GM19455 (cell line): Measurements from ENCODE around the gene MCU.
"Not testable (repeated sequence)": the region's sequence is repeated elsewhere in the genome, so short reads cannot be mapped to it uniquely, and the experiment has no call there.

Experiments
- ATAC-seq: cut with Tn5 transposase; IDR thresholded peaks from one replicate; pipeline ENCODE4 v1.9.1; 2021; ENCODE audit not compliant: unreplicated experiment

The MCU gene

GRCh38 chr10:72727130-72727529 is 35.2 kb downstream of the MCU start:
- ATAC-seq = no peak

GRCh38 chr10:72728462-72728861 is 36.5 kb downstream of the MCU start:
- ATAC-seq = no peak

DNA sequence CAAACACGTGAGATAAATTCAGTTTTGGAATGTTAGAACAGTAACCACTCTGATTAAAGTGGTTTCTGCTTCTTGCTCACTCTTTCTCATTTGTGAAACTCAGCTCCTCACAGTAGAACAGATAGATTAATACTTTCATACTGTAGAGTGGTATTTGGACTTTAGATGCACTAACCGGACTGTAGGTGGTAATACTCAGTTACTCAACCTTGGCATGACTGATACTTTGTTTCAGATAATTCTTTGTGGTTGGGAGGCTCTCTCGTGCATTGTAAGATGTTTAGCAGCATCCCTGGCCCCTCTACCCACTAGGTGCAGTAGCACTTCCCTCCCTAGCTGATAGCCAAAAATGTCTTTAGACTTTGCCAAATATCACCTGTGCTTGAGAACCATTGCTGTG is 37.6 kb downstream of the MCU start:
- peak; percentile 59 for ATAC-seq

GRCh38 chr10:72730479-72730878 is 38.5 kb downstream of the MCU start:
- ATAC-seq = no peak

GRCh38 chr10:72731916-72732419 is 40.0 kb downstream of the MCU start:
- no peak for ATAC-seq

DNA sequence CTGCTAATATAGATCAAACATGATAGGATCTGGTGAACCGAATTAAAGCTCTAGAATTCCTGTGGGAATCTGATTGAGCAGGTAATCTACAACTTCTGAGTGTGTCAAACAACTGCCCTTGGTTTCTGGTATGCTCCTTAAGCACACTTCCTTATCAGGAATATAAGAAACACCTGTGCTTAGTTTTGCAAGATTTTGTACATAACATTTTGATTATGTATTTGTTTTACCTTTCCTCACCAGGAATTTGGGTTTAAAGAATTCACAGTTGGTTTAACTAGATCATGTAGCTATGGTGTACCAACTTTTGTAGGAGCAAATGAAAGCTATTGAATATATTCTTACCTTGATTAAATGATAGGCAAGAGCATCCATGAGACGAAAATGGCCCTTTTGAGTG is 40.6 kb downstream of the MCU start:
- no peak for ATAC-seq

- no peak for ATAC-seq
Measured at GRCh38 chr10:72733989-72734388, 42.0 kb downstream of the MCU start.

DNA sequence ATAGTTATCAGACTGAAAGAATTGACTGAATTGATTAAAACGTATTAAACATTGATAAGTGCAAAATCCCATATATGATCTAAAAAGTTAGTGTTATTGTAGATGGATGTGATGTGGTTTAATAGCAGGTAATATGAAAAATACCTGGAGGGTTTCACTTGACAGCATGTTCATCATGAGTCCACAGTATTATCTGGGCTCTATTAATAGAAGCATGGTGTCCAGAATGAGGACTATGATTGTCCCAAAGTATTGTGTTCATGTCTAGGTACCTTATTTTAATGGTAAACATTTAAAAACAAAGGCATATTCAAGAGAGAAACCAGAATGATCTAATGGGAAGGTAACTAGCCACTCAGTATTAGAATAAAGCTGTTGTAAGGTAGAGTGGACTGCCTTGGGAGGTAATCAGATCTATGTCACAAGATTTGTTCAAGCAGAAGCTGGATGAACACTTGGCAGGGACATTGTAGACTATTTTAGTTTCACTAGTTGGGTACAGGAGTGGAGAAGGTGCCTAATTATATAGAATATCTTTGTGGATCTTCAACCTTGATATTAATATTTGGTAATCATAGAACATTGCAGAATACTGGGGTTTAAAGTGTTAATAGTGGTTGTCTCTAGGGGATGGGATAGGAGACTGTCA is 43.5 kb downstream of the MCU start:
- ATAC-seq = no peak

- no peak for ATAC-seq
Measured at GRCh38 chr10:72736176-72736827, 44.4 kb downstream of the MCU start.

GRCh38 chr10:72736828-72737220 is 44.9 kb downstream of the MCU start:
- no peak for ATAC-seq

GRCh38 chr10:72737357-72737756 is 45.4 kb downstream of the MCU start:
- ATAC-seq = not testable (repeated sequence)

DNA sequence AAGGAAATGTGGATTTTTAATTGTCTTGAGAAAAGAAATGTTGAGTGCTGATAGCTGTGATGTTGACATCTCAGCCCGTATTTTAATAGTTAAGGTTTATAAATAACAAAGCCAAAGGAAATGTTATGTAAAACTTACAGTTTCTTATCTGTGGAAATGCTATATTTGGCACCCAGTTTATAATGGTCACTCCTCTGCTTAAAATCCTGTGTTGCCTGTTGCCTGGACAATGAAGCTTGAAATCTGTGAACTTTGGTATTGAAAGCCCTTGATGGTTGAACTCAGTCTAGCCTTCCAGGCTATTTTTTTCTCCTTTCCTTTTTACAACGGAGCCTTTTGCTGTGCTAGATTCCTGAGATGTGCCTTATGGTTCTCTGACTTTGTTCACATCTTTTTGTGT is 46.5 kb downstream of the MCU start:
- ATAC-seq = no peak

DNA sequence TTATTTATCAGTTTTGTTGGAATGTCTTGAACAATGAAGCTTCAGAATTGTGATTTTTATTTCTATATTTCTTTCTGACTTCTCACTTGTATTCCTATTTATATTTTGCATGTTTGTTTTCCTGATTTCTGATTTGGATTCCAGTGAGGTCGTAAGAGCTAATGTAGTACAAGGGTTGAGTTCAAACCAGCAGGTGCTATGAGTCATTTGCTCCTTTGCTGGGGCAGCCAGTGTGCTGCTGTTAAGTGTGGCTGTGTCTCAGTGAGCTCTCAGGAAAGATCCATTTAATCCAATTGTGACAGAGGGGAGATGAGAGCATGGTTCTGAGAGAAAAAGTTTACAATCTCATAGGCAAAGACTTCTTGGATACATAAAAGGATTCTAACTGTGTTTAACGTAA is 48.6 kb downstream of the MCU start:
- ATAC-seq = no peak

DNA sequence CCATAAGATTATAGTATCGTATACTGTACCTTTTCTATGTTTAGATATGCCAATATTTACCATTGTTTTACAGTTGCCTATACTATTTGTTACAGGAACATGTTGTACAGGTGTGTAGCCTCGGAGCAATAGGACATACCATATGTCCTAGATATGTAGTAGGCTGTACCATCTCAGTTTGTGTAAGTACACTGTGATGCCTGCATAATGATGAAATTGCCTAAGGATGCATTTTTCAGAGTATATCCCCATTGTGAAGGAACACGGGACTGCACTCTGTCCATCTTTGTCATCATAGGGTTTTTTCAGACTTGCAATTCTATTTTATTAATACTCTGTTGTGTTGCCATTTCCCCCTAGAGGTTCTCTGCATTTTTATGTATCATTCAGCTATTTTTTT is 50.1 kb downstream of the MCU start:
- no peak for ATAC-seq

DNA sequence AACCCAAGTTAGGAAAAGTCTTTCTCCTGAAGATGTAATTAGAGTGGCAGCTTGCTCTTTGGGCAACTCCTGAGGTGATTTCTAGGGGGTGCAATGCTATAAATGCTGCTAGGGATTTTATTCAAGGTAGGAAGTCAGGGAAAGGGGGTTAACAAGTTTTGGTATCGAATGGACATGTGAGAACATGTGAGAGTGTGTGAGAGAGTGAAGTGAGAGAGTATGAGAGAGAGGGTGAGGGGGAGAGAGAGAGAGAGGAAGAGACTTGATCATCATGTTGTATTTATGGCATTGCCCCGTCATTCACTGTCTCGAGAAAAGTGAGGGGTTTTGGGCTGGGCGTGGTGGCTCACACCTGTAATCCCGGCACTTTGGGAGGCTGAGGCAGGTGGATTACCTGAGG is 50.9 kb downstream of the MCU start:
- no peak for ATAC-seq

GRCh38 chr10:72744566-72744965 is 52.6 kb downstream of the MCU start:
- no peak for ATAC-seq

- no peak for ATAC-seq
Measured at GRCh38 chr10:72746426-72747363, 54.8 kb downstream of the MCU start.

DNA sequence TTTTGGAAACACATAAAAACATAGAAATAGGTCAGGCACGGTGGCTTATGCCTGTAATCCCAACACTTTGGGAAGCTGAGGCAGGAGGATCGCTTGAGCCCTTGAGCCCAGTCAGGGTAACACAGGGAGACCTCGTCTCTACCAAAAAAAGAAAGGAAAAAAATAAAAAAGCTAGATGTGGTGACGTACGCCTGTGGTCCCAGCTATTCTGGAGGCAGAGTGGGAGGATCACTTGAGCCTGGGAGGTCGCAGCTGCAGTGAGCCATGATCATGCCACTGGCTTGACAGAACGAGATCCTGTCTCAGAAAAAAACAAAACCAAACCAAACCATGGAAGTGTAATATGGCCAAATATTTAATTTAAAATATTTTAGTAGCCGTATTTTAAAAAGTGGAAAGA is 55.6 kb downstream of the MCU start:
- ATAC-seq = no peak

DNA sequence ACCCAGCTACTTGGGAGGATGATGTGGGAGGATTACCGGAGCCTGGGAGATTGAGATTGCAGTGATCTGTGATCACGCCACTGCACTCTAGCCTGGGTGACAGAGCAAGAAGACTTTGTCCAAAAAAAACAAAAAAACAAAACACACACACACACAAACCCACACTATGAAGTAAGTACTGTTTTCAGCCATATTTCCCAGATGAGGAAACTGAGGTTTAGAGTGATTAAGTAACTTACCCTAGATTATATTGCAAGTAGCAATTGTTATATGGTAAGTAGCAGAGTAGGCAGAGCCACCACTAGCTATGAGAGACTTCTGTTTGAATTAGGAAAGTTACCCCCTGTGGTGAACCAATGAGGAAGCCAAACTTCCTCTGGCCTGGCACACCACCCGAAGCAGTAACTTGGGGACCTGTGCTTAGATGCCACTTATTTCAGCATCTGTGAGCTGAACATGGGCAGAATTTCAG is 61.9 kb downstream of the MCU start:
- ATAC-seq = no peak

DNA sequence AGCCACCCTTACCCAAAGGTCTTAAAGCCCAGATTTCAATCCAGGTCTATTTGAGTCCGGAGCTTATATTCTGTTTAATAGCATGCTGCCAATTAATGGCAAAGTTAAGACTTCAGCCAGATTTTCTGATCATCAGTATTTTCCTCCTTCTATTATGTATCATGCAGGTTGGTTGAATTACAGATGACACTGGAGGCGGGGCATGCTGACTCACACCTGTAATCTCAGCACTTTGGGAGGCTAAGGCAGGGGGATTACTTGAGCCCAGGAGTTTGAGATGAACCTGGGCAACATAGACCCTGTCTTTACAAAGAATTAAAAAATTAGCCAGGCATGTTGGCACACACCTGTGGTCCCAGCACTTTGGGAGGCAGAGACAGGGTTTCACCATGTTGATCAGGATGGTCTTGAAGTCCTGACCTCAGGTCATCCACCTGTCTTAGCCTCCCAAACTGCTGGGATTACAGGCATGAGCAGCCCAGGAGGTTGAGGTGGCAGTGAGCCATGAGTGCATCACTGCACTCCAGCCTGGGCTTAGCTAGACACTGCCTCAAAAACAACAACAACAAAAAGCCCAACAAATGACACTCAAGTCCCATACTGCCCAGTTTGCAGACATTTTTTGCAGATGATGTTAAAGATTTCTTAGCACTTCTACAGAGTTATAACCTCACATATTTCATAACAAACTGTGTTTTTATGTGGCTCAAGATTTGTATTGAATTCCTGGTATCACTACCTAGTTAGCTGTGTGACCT is 62.5 kb downstream of the MCU start:
- ATAC-seq = no peak
